Fibroblast of pulmonary artery (primary cell): ENCODE data around the gene CFAP251.
"Not testable (repeated sequence)": the region's sequence is repeated elsewhere in the genome, so short reads cannot be mapped to it uniquely, and the experiment has no call there.

ENCODE experiments used
- DNase-seq: peaks from one replicate; pipeline ENCODE4 v3.0.0-alpha.2; 2010; ENCODE audit warnings: low read depth
- H3K4me3 ChIP-seq: replicated peaks from 2 replicates; pipeline ENCODE4 v1.5.1; 2011; ENCODE audit warnings: low read depth, mild to moderate bottlenecking, control low read depth, low read length, moderate library complexity
- TF ChIP-seq, protein P1 (sequence below): IDR thresholded peaks from 2 replicates; pipeline ENCODE4 v1.5.1; 2011; ENCODE audit warnings: mild to moderate bottlenecking, control low read depth, low read length, inconsistent platforms; ENCODE audit errors: missing control alignments

The CFAP251 gene

DNA sequence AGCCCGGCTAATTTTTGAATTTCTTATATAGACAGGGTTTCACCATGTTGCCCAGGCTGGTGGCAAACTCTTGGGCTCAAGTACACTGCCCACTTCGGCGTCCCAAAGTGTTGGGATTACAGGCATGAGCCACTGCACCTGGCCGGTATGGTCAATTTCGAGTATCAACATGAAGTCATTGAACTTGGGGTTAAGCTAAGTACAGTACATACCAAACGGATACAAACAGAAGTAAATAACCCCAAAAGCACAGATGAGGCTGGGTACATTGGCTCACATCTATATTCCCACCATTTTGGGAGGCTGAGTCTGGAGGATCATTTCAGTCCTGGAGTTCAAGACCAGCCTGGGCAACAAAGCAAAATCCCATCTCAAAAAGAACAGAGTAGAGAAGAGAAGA lies 42.8 kb upstream of the CFAP251 start:
- TF ChIP-seq, protein P1, sequence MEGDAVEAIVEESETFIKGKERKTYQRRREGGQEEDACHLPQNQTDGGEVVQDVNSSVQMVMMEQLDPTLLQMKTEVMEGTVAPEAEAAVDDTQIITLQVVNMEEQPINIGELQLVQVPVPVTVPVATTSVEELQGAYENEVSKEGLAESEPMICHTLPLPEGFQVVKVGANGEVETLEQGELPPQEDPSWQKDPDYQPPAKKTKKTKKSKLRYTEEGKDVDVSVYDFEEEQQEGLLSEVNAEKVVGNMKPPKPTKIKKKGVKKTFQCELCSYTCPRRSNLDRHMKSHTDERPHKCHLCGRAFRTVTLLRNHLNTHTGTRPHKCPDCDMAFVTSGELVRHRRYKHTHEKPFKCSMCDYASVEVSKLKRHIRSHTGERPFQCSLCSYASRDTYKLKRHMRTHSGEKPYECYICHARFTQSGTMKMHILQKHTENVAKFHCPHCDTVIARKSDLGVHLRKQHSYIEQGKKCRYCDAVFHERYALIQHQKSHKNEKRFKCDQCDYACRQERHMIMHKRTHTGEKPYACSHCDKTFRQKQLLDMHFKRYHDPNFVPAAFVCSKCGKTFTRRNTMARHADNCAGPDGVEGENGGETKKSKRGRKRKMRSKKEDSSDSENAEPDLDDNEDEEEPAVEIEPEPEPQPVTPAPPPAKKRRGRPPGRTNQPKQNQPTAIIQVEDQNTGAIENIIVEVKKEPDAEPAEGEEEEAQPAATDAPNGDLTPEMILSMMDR = no peak
- DNase-seq = no peak
- no peak overlapping the region for H3K4me3 ChIP-seq

DNA sequence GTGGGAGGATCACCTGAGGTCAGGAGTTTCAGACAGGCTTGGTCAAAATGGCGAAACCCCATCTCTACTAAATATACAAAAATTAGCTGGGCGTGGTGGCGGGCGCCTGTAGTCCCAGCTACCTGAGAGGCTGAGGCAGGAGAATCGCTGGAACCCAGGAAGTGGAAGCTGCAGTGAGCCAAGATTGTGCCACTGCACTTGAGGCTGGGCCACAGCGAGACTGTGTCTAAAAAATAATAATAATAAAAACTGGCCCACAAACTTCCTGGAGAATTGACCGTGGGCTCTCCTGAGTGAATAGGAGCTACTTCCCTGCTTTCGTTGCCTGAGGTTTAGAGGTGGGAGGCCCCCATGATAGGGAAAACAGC lies 42.3 kb upstream of the CFAP251 start:
- DNase-seq = not testable (repeated sequence)

GRCh38 chr12:121883315-121883660 lies 35.1 kb upstream of the CFAP251 start:
- no peak for DNase-seq
- no peak overlapping the region for H3K4me3 ChIP-seq
- TF ChIP-seq, protein P1 = no peak

More for the DNA sequence above, 42.3 kb upstream of the CFAP251 start:
- not testable (repeated sequence) for H3K4me3 ChIP-seq

- not testable (repeated sequence) for H3K4me3 ChIP-seq, DNase-seq
These were observed 33.3 kb upstream of the CFAP251 start for GRCh38 chr12:121885129-121885528.

DNA sequence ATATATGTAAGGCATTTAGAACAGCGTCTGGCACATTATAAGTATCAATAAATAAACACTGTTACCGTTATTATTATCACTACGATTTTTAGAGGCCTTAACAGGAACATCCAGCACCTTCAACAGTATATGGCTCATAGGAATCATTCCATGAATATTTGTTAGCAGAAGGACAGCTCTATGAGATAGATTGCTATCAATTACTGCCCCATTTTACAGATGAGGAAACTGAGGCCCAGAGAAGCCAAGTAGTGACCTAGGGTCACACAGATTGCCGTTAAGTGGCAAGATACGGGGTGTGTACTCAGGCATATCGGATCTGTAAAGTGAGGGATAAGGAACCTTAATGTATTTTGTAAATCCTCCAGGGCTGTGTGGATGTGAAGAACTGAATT lies 30.3 kb upstream of the CFAP251 start:
- peak overlapping the region; percentile 90 for H3K4me3 ChIP-seq
- DNase-seq = no peak
- TF ChIP-seq, protein P1 = no peak

DNA sequence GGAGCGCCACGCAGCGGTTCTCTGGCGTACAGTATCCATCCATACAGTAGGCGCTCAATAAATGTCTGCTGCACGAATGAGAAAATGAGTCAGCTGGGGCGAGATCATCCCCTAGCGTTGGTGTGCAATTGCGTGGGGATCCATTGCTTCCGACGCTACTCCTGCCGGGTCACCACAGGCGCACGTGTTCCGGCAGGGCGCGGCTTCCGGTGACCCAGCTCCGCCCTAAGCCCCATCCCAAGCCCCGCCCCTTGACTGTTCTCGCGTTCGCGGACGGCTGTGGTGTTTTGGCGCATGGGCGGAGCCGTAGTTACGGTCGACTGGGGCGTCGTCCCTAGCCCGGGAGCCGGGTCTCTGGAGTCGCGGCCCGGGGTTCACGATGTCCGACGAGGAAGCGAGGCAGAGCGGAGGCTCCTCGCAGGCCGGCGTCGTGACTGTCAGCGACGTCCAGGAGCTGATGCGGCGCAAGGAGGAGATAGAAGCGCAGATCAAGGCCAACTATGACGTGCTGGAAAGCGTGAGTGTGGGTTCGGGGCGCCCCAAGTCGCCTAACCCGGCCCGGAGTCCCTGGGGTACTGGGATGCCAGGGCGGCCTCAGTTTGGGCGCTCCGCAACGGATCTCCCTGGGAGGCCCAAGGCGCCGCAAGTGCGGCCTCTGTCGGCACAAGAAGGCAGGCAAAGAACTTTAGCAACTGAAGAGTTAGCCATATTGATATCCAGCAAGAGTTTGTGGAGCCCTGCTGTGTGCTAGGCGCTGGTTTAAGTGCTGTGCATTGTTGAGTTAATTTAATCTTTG lies 29.7 kb upstream of the CFAP251 start, which contains the start of gene PSMD9:
TSS of gene PSMD9 (plus strand) at position 313 of the 796 bp plus-strand sequence. CDS start at position 380, 67 bp downstream.
- peak; percentile 98 for DNase-seq
- TF ChIP-seq, protein P1 = peak; percentile 78
- peak within 1 kb of the TSS; percentile 90 for H3K4me3 ChIP-seq

GRCh38 chr12:121889274-121889624 lies 29.1 kb upstream of the CFAP251 start:
- peak overlapping the region; percentile 90 for H3K4me3 ChIP-seq
- no peak for DNase-seq

GRCh38 chr12:121889661-121890060 lies 28.7 kb upstream of the CFAP251 start:
- H3K4me3 ChIP-seq = peak overlapping the region; percentile 90
- peak; percentile 12 for DNase-seq

More at GRCh38 chr12:121889274-121889624, 29.1 kb upstream of the CFAP251 start:
- TF ChIP-seq, protein P1 = no peak
